Fibroblast of pulmonary artery (primary cell): ENCODE data around the gene TBCD.
"Not testable (repeated sequence)": the region's sequence is repeated elsewhere in the genome, so short reads cannot be mapped to it uniquely, and the experiment has no call there.

Experiments used
- DNase-seq: peaks from one replicate; pipeline ENCODE4 v3.0.0-alpha.2; 2010; ENCODE audit warnings: low read depth
- H3K4me3 ChIP-seq: replicated peaks from 2 replicates; pipeline ENCODE4 v1.5.1; 2011; ENCODE audit warnings: low read depth, mild to moderate bottlenecking, control low read depth, low read length, moderate library complexity
- CTCF ChIP-seq: IDR thresholded peaks from 2 replicates; pipeline ENCODE4 v1.5.1; 2011; ENCODE audit warnings: mild to moderate bottlenecking, control low read depth, low read length, inconsistent platforms; ENCODE audit errors: missing control alignments

The TBCD gene

GRCh38 chr17:82772026-82772425 lies 20.2 kb downstream of the TBCD start:
- no peak for TF ChIP-seq CTCF
- peak; percentile 81 for DNase-seq
- no peak overlapping the region for H3K4me3 ChIP-seq

GRCh38 chr17:82774456-82774855 lies 22.6 kb downstream of the TBCD start:
- DNase-seq, H3K4me3 ChIP-seq: not testable (repeated sequence)

- DNase-seq, result peak; percentile 51
- TF ChIP-seq CTCF, result peak; percentile 70
- no peak overlapping the region for H3K4me3 ChIP-seq
Measured at GRCh38 chr17:82775001-82775823, 23.3 kb downstream of the TBCD start.

- no peak for TF ChIP-seq CTCF
- no peak for DNase-seq
- no peak overlapping the region for H3K4me3 ChIP-seq
Measured at GRCh38 chr17:82776454-82776853, 24.6 kb downstream of the TBCD start.

- peak; percentile 14 for TF ChIP-seq CTCF
- DNase-seq, result not testable (repeated sequence)
Measured at GRCh38 chr17:82777778-82778375, 26.0 kb downstream of the TBCD start.

GRCh38 chr17:82779541-82779940 lies 27.7 kb downstream of the TBCD start:
- H3K4me3 ChIP-seq, result no peak overlapping the region
- no peak for DNase-seq
- no peak for TF ChIP-seq CTCF

More at GRCh38 chr17:82777778-82778375, 26.0 kb downstream of the TBCD start:
- not testable (repeated sequence) for H3K4me3 ChIP-seq

GRCh38 chr17:82780195-82780594 lies 28.3 kb downstream of the TBCD start:
- no peak for TF ChIP-seq CTCF
- no peak for DNase-seq
- H3K4me3 ChIP-seq, result no peak overlapping the region
